NT2/D1 (cell line): ENCODE results near the gene SLC2A4RG.

ENCODE experiments used
- SUZ12 ChIP-seq: IDR thresholded peaks from 2 replicates; pipeline ENCODE4 v1.6.1; 2011; ENCODE audit not compliant: insufficient read length, insufficient read depth; ENCODE audit errors: extremely low read depth
- YY1 ChIP-seq: IDR thresholded peaks from 2 replicates; pipeline ENCODE4 v1.6.1; 2011; ENCODE audit not compliant: insufficient read length, insufficient read depth
- ZNF274 ChIP-seq: IDR thresholded peaks from 2 replicates; pipeline ENCODE4 v1.6.1; 2011; ENCODE audit warnings: mild to moderate bottlenecking, low read depth, low read length

- TF ChIP-seq SUZ12 (no peak), ZNF274 (no peak), YY1 (no peak)
Observed at GRCh38 chr20:63737695-63737944, 2.0 kb upstream of the SLC2A4RG start.
